ENCODE data around the gene C10orf88.

C10orf88 gene

DNA sequence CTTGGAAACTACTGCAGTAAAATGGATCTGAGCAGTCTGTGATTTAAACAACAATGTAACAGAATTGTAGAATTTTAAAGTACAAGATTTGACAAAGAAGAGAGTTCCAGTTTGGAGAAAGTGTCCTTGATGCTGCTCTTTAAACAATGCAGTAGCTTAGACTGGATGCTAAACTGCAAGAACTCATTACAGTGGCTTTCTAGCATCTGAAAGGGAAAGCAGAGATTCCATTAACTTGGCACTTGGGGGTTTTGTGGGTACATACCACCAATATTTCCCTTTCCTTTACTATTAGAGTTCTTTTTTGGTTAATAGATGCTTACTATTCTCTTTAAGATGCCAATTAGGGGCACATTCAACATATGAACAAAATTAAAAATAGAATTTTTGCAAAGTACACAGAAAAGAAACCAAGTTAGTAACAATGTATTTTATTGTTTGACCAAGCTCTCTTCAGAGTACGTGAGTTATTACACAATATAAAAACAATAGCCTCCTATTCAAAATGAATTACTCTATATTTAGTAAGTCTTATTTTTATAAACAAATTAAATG lies 38.1 kb upstream of the C10orf88 start:
- Histone ChIP-seq H3K9me2 (replicated peaks; ENCODE audit: low read depth, low read length) (no peaks in the 10 kb centered on the region), H3K9ac (ENCODE audit: low read depth, low read length, poor library complexity, severe bottlenecking) (no peak overlapping the region), H3K36me3 (ENCODE audit: insufficient read depth, low read length) (peaks cover 35% of the 10 kb centered on the region), H3K27me3 (ENCODE audit: insufficient read depth, low read length, poor library complexity, severe bottlenecking) (no peaks in the 10 kb centered on the region), H3F3A (ENCODE audit: low read depth) (no peaks in the 10 kb centered on the region), H3K9me3 (ENCODE audit: insufficient read depth, low read depth, low read length) (no peaks in the 10 kb centered on the region), H3K4me1 (ENCODE audit: insufficient read depth, low read length, poor library complexity, severe bottlenecking) (no peaks in the 10 kb centered on the region), H4K20me1 (ENCODE audit: insufficient read depth, low read length, poor library complexity, severe bottlenecking) (no peaks in the 10 kb centered on the region), H2AFZ (ENCODE audit: low read length) (no peak overlapping the region), H3K79me2 (ENCODE audit: insufficient read depth, low read length) (no peaks in the 10 kb centered on the region; the same call in 1 of the 2 replicates), H3K4me2 (ENCODE audit: low read depth, low read length, poor library complexity, severe bottlenecking) (no peak overlapping the region), H3K4me3 (ENCODE audit: low read length, poor library complexity, severe bottlenecking) (no peak overlapping the region)
- TF ChIP-seq, protein P1, sequence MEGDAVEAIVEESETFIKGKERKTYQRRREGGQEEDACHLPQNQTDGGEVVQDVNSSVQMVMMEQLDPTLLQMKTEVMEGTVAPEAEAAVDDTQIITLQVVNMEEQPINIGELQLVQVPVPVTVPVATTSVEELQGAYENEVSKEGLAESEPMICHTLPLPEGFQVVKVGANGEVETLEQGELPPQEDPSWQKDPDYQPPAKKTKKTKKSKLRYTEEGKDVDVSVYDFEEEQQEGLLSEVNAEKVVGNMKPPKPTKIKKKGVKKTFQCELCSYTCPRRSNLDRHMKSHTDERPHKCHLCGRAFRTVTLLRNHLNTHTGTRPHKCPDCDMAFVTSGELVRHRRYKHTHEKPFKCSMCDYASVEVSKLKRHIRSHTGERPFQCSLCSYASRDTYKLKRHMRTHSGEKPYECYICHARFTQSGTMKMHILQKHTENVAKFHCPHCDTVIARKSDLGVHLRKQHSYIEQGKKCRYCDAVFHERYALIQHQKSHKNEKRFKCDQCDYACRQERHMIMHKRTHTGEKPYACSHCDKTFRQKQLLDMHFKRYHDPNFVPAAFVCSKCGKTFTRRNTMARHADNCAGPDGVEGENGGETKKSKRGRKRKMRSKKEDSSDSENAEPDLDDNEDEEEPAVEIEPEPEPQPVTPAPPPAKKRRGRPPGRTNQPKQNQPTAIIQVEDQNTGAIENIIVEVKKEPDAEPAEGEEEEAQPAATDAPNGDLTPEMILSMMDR (conservative IDR thresholded peaks at IDR 0.05; ENCODE audit: low read length) = no peak
- no peak for TF ChIP-seq EZH2phosphoT487 (IDR thresholded peaks at IDR 0.05; ENCODE audit: borderline replicate concordance)

DNA sequence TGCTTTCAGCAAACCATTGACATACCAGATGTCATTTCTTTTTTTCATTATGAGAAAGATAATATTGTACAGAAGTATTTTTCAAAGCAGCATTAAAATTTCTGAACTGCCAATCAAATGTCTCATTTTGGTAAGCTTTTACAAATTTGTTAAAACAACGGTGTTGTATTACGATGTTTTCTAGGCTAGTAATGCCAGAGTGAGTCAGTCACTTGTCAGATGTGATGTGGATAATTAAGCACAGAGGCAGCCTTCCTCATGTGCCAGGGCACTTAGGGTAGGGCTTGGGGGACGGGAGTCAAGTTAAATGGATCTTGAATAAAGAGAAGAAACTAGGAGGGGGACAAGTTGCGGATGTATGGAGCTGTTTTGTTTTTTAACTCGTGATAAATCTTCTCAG lies 36.3 kb upstream of the C10orf88 start:
- Histone ChIP-seq H3K36me3 (ENCODE audit: insufficient read depth, low read length) (peaks cover 20% of the 10 kb centered on the region; the same call in 1 of the 2 replicates), H3K79me2 (ENCODE audit: insufficient read depth, low read length) (no peaks in the 10 kb centered on the region), H3K27me3 (ENCODE audit: insufficient read depth, low read length, poor library complexity, severe bottlenecking) (no peaks in the 10 kb centered on the region), H4K20me1 (ENCODE audit: insufficient read depth, low read length, poor library complexity, severe bottlenecking) (no peaks in the 10 kb centered on the region), H3K4me2 (ENCODE audit: low read depth, low read length, poor library complexity, severe bottlenecking) (no peak overlapping the region), H3K9me3 (ENCODE audit: insufficient read depth, low read depth, low read length) (no peaks in the 10 kb centered on the region), H3K9ac (ENCODE audit: low read depth, low read length, poor library complexity, severe bottlenecking) (no peak overlapping the region), H3K4me1 (ENCODE audit: insufficient read depth, low read length, poor library complexity, severe bottlenecking) (no peaks in the 10 kb centered on the region), H3F3A (ENCODE audit: low read depth) (no peaks in the 10 kb centered on the region), H3K9me2 (replicated peaks; ENCODE audit: low read depth, low read length) (no peaks in the 10 kb centered on the region), H2AFZ (ENCODE audit: low read length) (no peak overlapping the region), H3K4me3 (ENCODE audit: low read length, poor library complexity, severe bottlenecking) (no peak overlapping the region)
- TF ChIP-seq, protein P1 (conservative IDR thresholded peaks at IDR 0.05; ENCODE audit: low read length) = no peak
- TF ChIP-seq EZH2phosphoT487 (IDR thresholded peaks at IDR 0.05; ENCODE audit: borderline replicate concordance) = no peak

DNA sequence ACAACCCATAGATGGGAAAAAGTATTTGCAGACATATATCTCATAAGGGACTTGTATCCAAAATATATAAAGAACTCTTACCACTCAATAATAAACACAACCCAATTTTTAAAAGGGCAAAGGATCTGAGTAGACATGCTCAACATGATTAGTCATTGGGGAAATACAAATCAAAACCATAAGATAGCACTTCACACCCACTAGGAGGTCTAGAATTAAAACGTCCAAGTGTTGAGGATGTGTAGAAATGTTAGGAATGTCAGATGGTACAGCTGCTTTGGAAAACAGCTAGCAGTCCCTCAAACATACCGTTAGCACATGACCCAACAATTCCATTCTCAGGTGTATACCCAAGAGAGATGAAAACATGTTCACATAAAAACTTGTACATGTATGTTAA lies 34.5 kb upstream of the C10orf88 start:
- no peak overlapping the region for H3K4me2 ChIP-seq (ENCODE audit: low read depth, low read length, poor library complexity, severe bottlenecking)

More for the DNA sequence above, 34.5 kb upstream of the C10orf88 start:
- Histone ChIP-seq H2AFZ (ENCODE audit: low read length) (no peak overlapping the region), H3K79me2 (ENCODE audit: insufficient read depth, low read length) (no peaks in the 10 kb centered on the region), H3K9me2 (replicated peaks; ENCODE audit: low read depth, low read length) (no peaks in the 10 kb centered on the region), H3K4me3 (ENCODE audit: low read length, poor library complexity, severe bottlenecking) (no peak overlapping the region), H3K9me3 (ENCODE audit: insufficient read depth, low read depth, low read length) (no peaks in the 10 kb centered on the region), H3K4me1 (ENCODE audit: insufficient read depth, low read length, poor library complexity, severe bottlenecking) (no peaks in the 10 kb centered on the region), H3K36me3 (ENCODE audit: insufficient read depth, low read length) (peaks cover 7% of the 10 kb centered on the region; the same call in 1 of the 2 replicates), H3F3A (ENCODE audit: low read depth) (no peaks in the 10 kb centered on the region), H4K20me1 (ENCODE audit: insufficient read depth, low read length, poor library complexity, severe bottlenecking) (no peaks in the 10 kb centered on the region), H3K9ac (ENCODE audit: low read depth, low read length, poor library complexity, severe bottlenecking) (no peak overlapping the region), H3K27me3 (ENCODE audit: insufficient read depth, low read length, poor library complexity, severe bottlenecking) (no peaks in the 10 kb centered on the region)
- no peak for TF ChIP-seq EZH2phosphoT487 (IDR thresholded peaks at IDR 0.05; ENCODE audit: borderline replicate concordance)
- TF ChIP-seq, protein P1 (conservative IDR thresholded peaks at IDR 0.05; ENCODE audit: low read length) = no peak

Data from Loucy (cell line).